ENCODE data around the gene FXR1.

Gene FXR1

GRCh38 chr3:180918542-180918941 is 6.1 kb downstream of the FXR1 start:
- no peak overlapping the region for H3K27ac ChIP-seq

GRCh38 chr3:180922242-180922641 is 9.8 kb downstream of the FXR1 start:
- H3K27ac ChIP-seq, result no peak overlapping the region
- TF ChIP-seq ZFX (IDR thresholded peaks at IDR 0.05; ENCODE audit: borderline replicate concordance), result no peak
- TF ChIP-seq CTCF (IDR thresholded peaks at IDR 0.05), result no peak

More at GRCh38 chr3:180918542-180918941, 6.1 kb downstream of the FXR1 start:
- TF ChIP-seq ZFX (IDR thresholded peaks at IDR 0.05; ENCODE audit: borderline replicate concordance) (no peak), CTCF (IDR thresholded peaks at IDR 0.05) (no peak)

GRCh38 chr3:180923561-180923960 is 11.1 kb downstream of the FXR1 start:
- TF ChIP-seq CTCF (IDR thresholded peaks at IDR 0.05) (no peak), ZFX (IDR thresholded peaks at IDR 0.05; ENCODE audit: borderline replicate concordance) (no peak)
- H3K27ac ChIP-seq, result no peak overlapping the region

- no peak overlapping the region for H3K27ac ChIP-seq
- TF ChIP-seq ZFX (IDR thresholded peaks at IDR 0.05; ENCODE audit: borderline replicate concordance), result no peak
- no peak for TF ChIP-seq CTCF (IDR thresholded peaks at IDR 0.05)
These were observed 14.1 kb downstream of the FXR1 start for GRCh38 chr3:180926526-180926925.

GRCh38 chr3:180929376-180929775 is 16.9 kb downstream of the FXR1 start:
- no peak for TF ChIP-seq CTCF (IDR thresholded peaks at IDR 0.05)
- no peak for TF ChIP-seq ZFX (IDR thresholded peaks at IDR 0.05; ENCODE audit: borderline replicate concordance)

GRCh38 chr3:180930526-180930925 is 18.1 kb downstream of the FXR1 start:
- TF ChIP-seq CTCF (IDR thresholded peaks at IDR 0.05), result no peak
- TF ChIP-seq ZFX (IDR thresholded peaks at IDR 0.05; ENCODE audit: borderline replicate concordance), result no peak

More at GRCh38 chr3:180929376-180929775, 16.9 kb downstream of the FXR1 start:
- no peak overlapping the region for H3K27ac ChIP-seq

GRCh38 chr3:180932819-180933218 is 20.3 kb downstream of the FXR1 start:
- no peak overlapping the region for H3K27ac ChIP-seq

More at GRCh38 chr3:180930526-180930925, 18.1 kb downstream of the FXR1 start:
- no peak overlapping the region for H3K27ac ChIP-seq

More at GRCh38 chr3:180932819-180933218, 20.3 kb downstream of the FXR1 start:
- TF ChIP-seq ZFX (IDR thresholded peaks at IDR 0.05; ENCODE audit: borderline replicate concordance) (no peak), CTCF (IDR thresholded peaks at IDR 0.05) (no peak)
